Suprapubic skin (tissue), 4 donors: ENCODE results near the gene FGFR3. TPM values are rescaled to one million over a fixed set of nuclear protein-coding genes. Genes with fewer than 3 reads are reported as not detected.

Experiments
- DNase-seq, 2 donors: peaks; one replicate each; pipeline ENCODE4 v3.0.0-alpha.2; 2019; ENCODE audit warnings: low spot score in 2 of 2
- H3K27ac ChIP-seq: fragments of 200-600 bp; sonication (generic); one replicate; pipeline ENCODE4 v1.5.1; 2019
- H3K27me3 ChIP-seq: fragments of 200-600 bp; sonication (generic); one replicate; pipeline ENCODE4 v1.5.1; 2019
- H3K36me3 ChIP-seq: fragments of 200-600 bp; sonication (generic); one replicate; pipeline ENCODE4 v1.5.1; 2019
- H3K4me1 ChIP-seq: fragments of 200-600 bp; sonication (generic); one replicate; pipeline ENCODE4 v1.5.1; 2019
- H3K4me3 ChIP-seq: fragments of 200-600 bp; sonication (generic); one replicate; pipeline ENCODE4 v1.5.1; 2019; ENCODE audit warnings: mild to moderate bottlenecking
- H3K9me3 ChIP-seq: fragments of 200-600 bp; sonication (generic); one replicate; pipeline ENCODE4 v1.5.1; 2019
- CTCF ChIP-seq, 2 donors: fragments of 200-600 bp in 1 of 2; fragments of 450-650 bp in 1 of 2; sonication (generic) in 1 of 2; IDR thresholded peaks; one replicate each; pipeline ENCODE4 v1.5.1; 2016 to 2019; ENCODE audit warnings: antibody characterized with exemption in 2 of 2, mild to moderate bottlenecking in 1 of 2, moderate library complexity in 1 of 2
- EP300 ChIP-seq: sonication (generic); formaldehyde crosslinking; IDR thresholded peaks from one replicate; pipeline ENCODE4 v1.6.1; 2017; ENCODE audit warnings: antibody characterized with exemption
- POLR2A ChIP-seq, 2 donors: fragments of 450-650 bp; IDR thresholded peaks; one replicate each; pipeline ENCODE4 v1.6.1; 2017; ENCODE audit warnings: antibody characterized with exemption in 2 of 2, mild to moderate bottlenecking in 2 of 2, moderate library complexity in 2 of 2
- POLR2AphosphoS5 ChIP-seq, 3 donors: sonication (generic); formaldehyde crosslinking; IDR thresholded peaks; one replicate each; pipeline ENCODE4 v1.6.1; 2017; ENCODE audit warnings: antibody characterized with exemption in 3 of 3
- WGBS: methylation state at CpG from one replicate; pipeline ENCODE4 v1.1.5; 2018; 5-methylcytosine and 5-hydroxymethylcytosine counted together
- total RNA-seq, 4 donors: library from RNA; depleted of rRNA; stranded (reverse); fragments of >200 nt; gene quantifications; one replicate each; pipeline ENCODE4 v1.1.0, GENCODE V29; 2016

FGFR3 gene
- total RNA-seq, 4 donors from 2014 or later, result 511 to 829 (median 662) TPM

GRCh38 chr4:1793940-1794808 is 1.1 kb downstream of the FGFR3 start:
- Histone ChIP-seq H3K9me3 (no peaks in the 10 kb centered on the region), H3K36me3 (no peaks in the 10 kb centered on the region), H3K27ac (peak overlapping the region; percentile 77), H3K4me3 (peak overlapping the region; percentile 70), H3K4me1 (peaks cover 69% of the 10 kb centered on the region), H3K27me3 (peaks cover 46% of the 10 kb centered on the region)
- 0% methylated on average over 16 of the region's 101 CpGs for WGBS
- DNase-seq, result no peak
- no peak for TF ChIP-seq POLR2AphosphoS5 (IDR thresholded peaks at IDR 0.05)
- TF ChIP-seq POLR2A (IDR thresholded peaks at IDR 0.05), result no peak
- no peak for TF ChIP-seq CTCF (IDR thresholded peaks at IDR 0.05)
- TF ChIP-seq EP300, result no peak

DNA sequence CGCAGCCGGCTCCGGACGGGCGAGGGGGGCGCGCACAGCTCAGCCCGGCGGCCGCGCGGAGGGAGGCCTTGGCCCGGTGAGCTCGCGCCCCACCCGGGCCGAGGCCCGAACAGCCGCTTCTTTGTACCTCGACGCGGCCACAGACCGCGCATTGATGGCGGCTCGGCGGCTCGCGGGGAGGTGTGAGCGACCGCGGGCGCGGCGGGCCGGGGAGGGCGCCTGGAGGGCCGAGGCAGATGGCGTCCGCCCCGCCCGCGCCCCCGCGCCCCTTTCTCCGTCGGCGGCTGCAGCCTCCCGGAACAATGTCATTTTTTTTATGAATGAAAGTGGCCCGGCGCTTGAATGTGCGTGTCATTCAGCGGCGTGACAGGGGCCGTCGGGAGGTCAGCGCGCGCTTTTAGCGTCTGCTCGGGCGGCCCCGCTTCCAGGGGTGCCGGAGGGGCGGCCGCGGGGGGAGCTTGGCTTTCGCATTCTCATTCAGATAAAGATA is 1.8 kb downstream of the FGFR3 start:
- Histone ChIP-seq H3K4me1 (peaks cover 62% of the 10 kb centered on the region), H3K27ac (peak overlapping the region; percentile 77)

DNA sequence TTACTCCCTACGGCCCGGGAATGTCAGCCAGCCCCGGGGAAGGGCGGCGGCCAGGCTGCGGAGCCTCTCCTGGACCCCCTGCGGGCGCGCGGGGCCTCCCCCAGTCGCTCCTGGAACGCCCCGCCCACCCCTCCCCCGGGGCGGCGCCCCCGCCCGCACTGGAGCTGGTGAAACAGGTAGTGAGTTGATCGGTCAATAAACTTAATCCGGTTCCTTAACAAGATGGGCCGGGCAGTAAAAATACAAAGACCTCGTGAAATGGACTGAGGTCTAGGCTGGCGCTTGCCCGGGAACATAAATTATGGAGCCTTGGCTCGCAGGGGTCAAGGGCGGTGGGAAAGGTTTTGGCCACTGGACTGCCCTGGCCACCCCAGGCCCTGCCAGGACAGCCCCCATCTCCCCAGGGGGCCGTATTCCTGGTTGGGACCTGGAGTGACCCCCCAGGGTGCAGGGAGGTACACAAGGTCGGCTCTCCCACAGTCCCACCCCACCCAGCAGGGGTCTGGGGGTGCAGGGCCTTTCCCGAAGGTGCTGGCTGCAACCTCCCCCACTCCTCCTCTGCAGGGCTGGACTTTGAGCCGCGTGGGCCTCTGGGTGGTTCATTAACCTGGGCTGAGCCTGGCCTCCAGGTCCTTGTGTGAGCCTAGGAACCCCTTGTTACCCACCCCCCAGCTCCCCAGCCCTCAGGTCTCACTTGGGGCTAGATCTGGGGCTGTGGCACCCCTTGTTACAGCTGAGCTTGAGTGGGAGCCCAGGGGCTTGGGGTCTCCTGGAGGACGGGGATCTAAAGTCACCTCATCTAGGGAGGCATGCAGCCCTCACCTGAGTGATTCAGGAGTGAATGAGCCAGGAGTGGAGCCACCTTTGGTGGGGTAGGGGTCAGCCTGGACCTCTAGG is 2.5 kb downstream of the FGFR3 start:
- H3K27me3 ChIP-seq, result peaks cover 46% of the 10 kb centered on the region

More for the DNA sequence above, 1.8 kb downstream of the FGFR3 start:
- Histone ChIP-seq H3K4me3 (peak overlapping the region; percentile 70), H3K36me3 (no peaks in the 10 kb centered on the region), H3K27me3 (peaks cover 46% of the 10 kb centered on the region), H3K9me3 (no peaks in the 10 kb centered on the region)
- no peak for DNase-seq
- WGBS, result 0% methylated on average over 5 of the region's 68 CpGs
- TF ChIP-seq POLR2A (IDR thresholded peaks at IDR 0.05), result no peak
- no peak for TF ChIP-seq EP300
- TF ChIP-seq CTCF (IDR thresholded peaks at IDR 0.05), result no peak
- no peak for TF ChIP-seq POLR2AphosphoS5 (IDR thresholded peaks at IDR 0.05)

DNA sequence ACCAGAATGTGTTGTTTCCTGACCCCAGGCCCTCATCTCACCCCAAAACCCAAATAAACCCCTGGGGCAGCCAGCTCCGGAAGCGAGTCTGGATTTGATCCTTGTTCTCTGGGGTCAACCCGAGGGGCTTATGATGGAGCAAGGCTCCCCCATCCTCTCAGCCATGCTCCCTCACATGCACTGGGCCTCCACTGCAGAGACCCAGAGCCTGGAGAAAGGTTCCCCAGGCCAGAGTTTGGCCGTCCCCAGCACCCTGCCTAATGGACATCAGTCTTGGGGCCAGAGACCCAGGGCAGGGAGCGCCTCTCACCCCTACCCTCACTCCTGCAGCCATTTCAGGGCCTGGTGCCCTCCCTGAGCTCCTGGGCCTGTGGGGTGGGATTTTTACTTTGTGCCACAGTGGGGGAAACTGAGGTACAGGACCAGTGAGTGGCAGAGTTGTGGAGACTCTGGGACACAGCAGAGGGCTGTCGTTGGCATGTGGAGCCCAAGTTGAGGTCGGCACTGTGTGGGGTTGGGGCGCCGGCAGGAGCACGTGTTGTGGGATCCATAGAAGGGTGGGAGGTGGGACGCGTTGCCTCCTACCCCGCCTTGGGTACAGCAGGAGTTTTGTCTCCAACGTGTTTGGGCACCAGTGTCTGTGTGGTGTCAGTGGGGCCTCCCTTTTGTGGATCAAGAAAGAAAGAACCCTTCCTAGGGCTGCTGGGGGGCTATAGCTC is 3.6 kb downstream of the FGFR3 start:
- no peak for TF ChIP-seq EP300
- TF ChIP-seq POLR2A (IDR thresholded peaks at IDR 0.05), result no peak
- no peak for TF ChIP-seq POLR2AphosphoS5 (IDR thresholded peaks at IDR 0.05)
- TF ChIP-seq CTCF (IDR thresholded peaks at IDR 0.05), result no peak
- Histone ChIP-seq H3K4me3 (peak overlapping the region; percentile 70), H3K9me3 (no peaks in the 10 kb centered on the region), H3K36me3 (no peaks in the 10 kb centered on the region), H3K27ac (no peak overlapping the region), H3K4me1 (peaks cover 70% of the 10 kb centered on the region), H3K27me3 (peaks cover 46% of the 10 kb centered on the region)
- DNase-seq, result no peak
- 47% methylated on average over 12 of the region's 14 CpGs for WGBS

More for the DNA sequence above, 2.5 kb downstream of the FGFR3 start:
- WGBS, result 24% methylated on average over 7 of the region's 32 CpGs
- peak overlapping the region; percentile 70 for H3K4me3 ChIP-seq
- H3K36me3 ChIP-seq, result no peaks in the 10 kb centered on the region
- no peak for DNase-seq
- H3K27ac ChIP-seq, result no peak overlapping the region
- TF ChIP-seq CTCF (IDR thresholded peaks at IDR 0.05) (no peak), EP300 (no peak), POLR2AphosphoS5 (IDR thresholded peaks at IDR 0.05) (no peak), POLR2A (IDR thresholded peaks at IDR 0.05) (no peak)
- H3K4me1 ChIP-seq, result peaks cover 61% of the 10 kb centered on the region
- H3K9me3 ChIP-seq, result no peaks in the 10 kb centered on the region
